Measurements from ENCODE around the gene CYB561A3. TPM values are rescaled to one million over a fixed set of nuclear protein-coding genes. Genes with fewer than 3 reads are reported as not detected.

Gene CYB561A3
- total RNA-seq, 2 donors from 2014 or later: 17.3 to 22.8 TPM

- DNase-seq: no peak
Measured at GRCh38 chr11:61332281-61332796, 29.3 kb downstream of the CYB561A3 start.

GRCh38 chr11:61331651-61332050 lies 30.0 kb downstream of the CYB561A3 start:
- Mint-ChIP-seq H3K36me3 (ENCODE audit: low read depth) (peaks cover 26% of the 10 kb centered on the region), H3K27me3 (ENCODE audit: insufficient read depth) (no peaks in the 10 kb centered on the region), H3K4me3 (peak overlapping the region; percentile 97), H3K4me1 (peaks cover 17% of the 10 kb centered on the region), H3K9me3 (no peaks in the 10 kb centered on the region), H3K27ac (peak overlapping the region; percentile 99)
- 90 to 93% methylated on average over 5 to 6 of the region's 6 CpGs for WGBS, 2 experiments (ENCODE audit: insufficient coverage in 1 of 2, insufficient read length in 1 of 2)
- no peak for TF ChIP-seq CTCF (conservative IDR thresholded peaks at IDR 0.05)
- Histone ChIP-seq H3K4me1 (ENCODE audit: control insufficient read depth, insufficient read depth, low read length) (peaks cover 5% of the 10 kb centered on the region), H3K27ac (ENCODE audit: low read depth, low read length) (no peak overlapping the region), H3K36me3 (ENCODE audit: control insufficient read depth, insufficient read depth, low read length) (peaks cover 40% of the 10 kb centered on the region), H3K9ac (ENCODE audit: extremely low read depth, low read length, poor library complexity, severe bottlenecking) (peak overlapping the region; percentile 100), H3K27me3 (ENCODE audit: control insufficient read depth, insufficient read depth, low read length, poor library complexity, severe bottlenecking) (no peaks in the 10 kb centered on the region), H3K9me3 (ENCODE audit: control insufficient read depth, low read length) (no peaks in the 10 kb centered on the region), H3K4me3 (ENCODE audit: low read length) (peak overlapping the region; percentile 99)
- no peak for DNase-seq

More at GRCh38 chr11:61332281-61332796, 29.3 kb downstream of the CYB561A3 start:
- Mint-ChIP-seq H3K27me3 (ENCODE audit: insufficient read depth) (no peaks in the 10 kb centered on the region), H3K27ac (peak overlapping the region; percentile 99), H3K36me3 (ENCODE audit: low read depth) (peaks cover 23% of the 10 kb centered on the region), H3K4me3 (peak overlapping the region; percentile 97), H3K9me3 (no peaks in the 10 kb centered on the region), H3K4me1 (peaks cover 17% of the 10 kb centered on the region)
- TF ChIP-seq CTCF (conservative IDR thresholded peaks at IDR 0.05): no peak
- WGBS, 2 experiments (ENCODE audit: insufficient coverage in 1 of 2, insufficient read length in 1 of 2): 0 to 2% methylated on average over 7 to 24 of the region's 24 CpGs
- Histone ChIP-seq H3K4me3 (ENCODE audit: low read length) (peak overlapping the region; percentile 99), H3K9ac (ENCODE audit: extremely low read depth, low read length, poor library complexity, severe bottlenecking) (peak overlapping the region; percentile 100), H3K4me1 (ENCODE audit: control insufficient read depth, insufficient read depth, low read length) (peaks cover 5% of the 10 kb centered on the region), H3K36me3 (ENCODE audit: control insufficient read depth, insufficient read depth, low read length) (peaks cover 33% of the 10 kb centered on the region), H3K9me3 (ENCODE audit: control insufficient read depth, low read length) (no peaks in the 10 kb centered on the region), H3K27me3 (ENCODE audit: control insufficient read depth, insufficient read depth, low read length, poor library complexity, severe bottlenecking) (no peaks in the 10 kb centered on the region), H3K27ac (ENCODE audit: low read depth, low read length) (peak overlapping the region; percentile 89)

GRCh38 chr11:61329871-61330270 lies 31.8 kb downstream of the CYB561A3 start:
- no peak overlapping the region for H3K27ac Mint-ChIP-seq
- H3K9me3 ChIP-seq (ENCODE audit: control insufficient read depth, low read length): no peaks in the 10 kb centered on the region
- DNase-seq: no peak
- H3K4me3 ChIP-seq (ENCODE audit: low read length): no peak overlapping the region
- peaks cover 53% of the 10 kb centered on the region for H3K36me3 ChIP-seq (ENCODE audit: control insufficient read depth, insufficient read depth, low read length)
- no peaks in the 10 kb centered on the region for H3K9me3 Mint-ChIP-seq
- H3K36me3 Mint-ChIP-seq (ENCODE audit: low read depth): peaks cover 39% of the 10 kb centered on the region
- H3K9ac ChIP-seq (ENCODE audit: extremely low read depth, low read length, poor library complexity, severe bottlenecking): no peak overlapping the region
- H3K27me3 ChIP-seq (ENCODE audit: control insufficient read depth, insufficient read depth, low read length, poor library complexity, severe bottlenecking): no peaks in the 10 kb centered on the region
- H3K4me1 ChIP-seq (ENCODE audit: control insufficient read depth, insufficient read depth, low read length): peaks cover 12% of the 10 kb centered on the region
- H3K4me1 Mint-ChIP-seq: peaks cover 33% of the 10 kb centered on the region
- no peak overlapping the region for H3K4me3 Mint-ChIP-seq
- TF ChIP-seq CTCF (conservative IDR thresholded peaks at IDR 0.05): no peak
- H3K27me3 Mint-ChIP-seq (ENCODE audit: insufficient read depth): no peaks in the 10 kb centered on the region
- WGBS, 2 experiments (ENCODE audit: insufficient coverage in 1 of 2, insufficient read length in 1 of 2): 94 to 100% methylated on average over 4 of the region's 4 CpGs
- no peak overlapping the region for H3K27ac ChIP-seq (ENCODE audit: low read depth, low read length)
